ENCODE measurements around the gene SYDE2.

DNA sequence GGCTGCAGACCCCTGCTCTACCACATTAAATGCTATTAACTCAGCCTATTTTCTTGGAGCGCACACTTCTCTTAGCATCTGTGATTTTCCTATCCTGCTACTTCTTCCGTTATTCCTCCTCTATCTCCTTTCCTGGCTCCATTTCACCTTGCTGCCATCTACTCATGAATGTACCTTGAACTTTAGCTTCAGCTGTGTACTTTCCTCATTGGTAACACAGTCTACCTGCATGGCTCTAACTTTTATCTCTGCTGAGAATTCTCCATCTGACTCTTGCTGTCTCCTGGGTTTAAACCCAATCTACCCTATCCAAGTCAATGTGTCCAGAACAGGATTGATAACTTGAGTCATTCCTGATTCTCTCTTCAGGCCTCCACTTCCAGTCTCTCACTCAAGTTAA, 84.9 kb downstream of the SYDE2 start:
- TF ChIP-seq CTCF (IDR thresholded peaks at IDR 0.05) (no peak), POLR2A (IDR thresholded peaks at IDR 0.05; ENCODE audit: low read depth) (no peak), POLR2AphosphoS5 (IDR thresholded peaks at IDR 0.05) (no peak), EP300 (IDR thresholded peaks at IDR 0.05) (no peak)
